DOHH2 (cell line): ENCODE data around the gene ZMIZ1.

Source experiments
- H3F3A ChIP-seq: fragments of 200-600 bp; sonication (generic), shearing (Covaris generic); 2 replicates; pipeline ENCODE4 v1.6.0; 2016; ENCODE audit warnings: antibody characterized with exemption, mild to moderate bottlenecking; ENCODE audit not compliant: control insufficient read depth, insufficient read depth
- H3K27ac ChIP-seq: fragments of 200-600 bp; sonication (generic); 2 replicates; pipeline ENCODE4 v1.5.1; 2014; ENCODE audit warnings: low read depth, mild to moderate bottlenecking, low read length, moderate library complexity
- H3K27me3 ChIP-seq: fragments of 200-600 bp; sonication (generic); 2 replicates; pipeline ENCODE4 v1.6.1; 2014; ENCODE audit warnings: mild to moderate bottlenecking, low read length, mixed read lengths; ENCODE audit not compliant: control insufficient read depth
- H3K36me3 ChIP-seq: fragments of 200-600 bp; sonication (generic); 2 replicates; pipeline ENCODE4 v1.6.1; 2014; ENCODE audit warnings: mild to moderate bottlenecking, low read length, moderate library complexity, mixed read lengths; ENCODE audit not compliant: control insufficient read depth
- H3K4me1 ChIP-seq: fragments of 200-600 bp; sonication (generic); 2 replicates; pipeline ENCODE4 v1.6.1; 2014; ENCODE audit warnings: mild to moderate bottlenecking, low read length, mixed read lengths; ENCODE audit not compliant: control insufficient read depth
- H3K4me2 ChIP-seq: fragments of 200-600 bp; sonication (generic); 2 replicates; pipeline ENCODE4 v1.6.0; 2014; ENCODE audit warnings: mild to moderate bottlenecking, low read length, moderate library complexity
- H3K4me3 ChIP-seq: fragments of 200-600 bp; sonication (generic); 2 replicates; pipeline ENCODE4 v1.5.1; 2014; ENCODE audit warnings: mild to moderate bottlenecking, low read length, mixed read lengths
- H3K79me2 ChIP-seq: fragments of 200-600 bp; sonication (generic); 2 replicates; pipeline ENCODE4 v1.6.1; 2014; ENCODE audit warnings: mild to moderate bottlenecking, low read length, mixed read lengths; ENCODE audit not compliant: control insufficient read depth
- H3K9me2 ChIP-seq: fragments of 200-600 bp; sonication (generic); replicated peaks from 2 replicates; pipeline ENCODE4 v1.6.1; 2014; ENCODE audit warnings: mild to moderate bottlenecking, low read length, mixed read lengths; ENCODE audit not compliant: control insufficient read depth
- H3K9me3 ChIP-seq: fragments of 200-600 bp; sonication (generic); 2 replicates; pipeline ENCODE4 v1.6.1; 2014; ENCODE audit warnings: antibody characterized with exemption, low read length, mixed read lengths; ENCODE audit not compliant: control insufficient read depth, insufficient read depth
- H4K20me1 ChIP-seq: fragments of 200-600 bp; sonication (generic); 2 replicates; pipeline ENCODE4 v1.6.0; 2014; ENCODE audit warnings: low read depth, mild to moderate bottlenecking, antibody characterized with exemption, low read length, moderate library complexity; ENCODE audit not compliant: control insufficient read depth, insufficient read depth
- EZH2phosphoT487 ChIP-seq: fragments of 200-600 bp; sonication (generic); IDR thresholded peaks from 2 replicates; pipeline ENCODE4 v1.6.1; 2017; ENCODE audit warnings: borderline replicate concordance, mild to moderate bottlenecking, antibody characterized with exemption, low read length, moderate library complexity, mixed read lengths
- TF ChIP-seq, protein P1 (sequence below): fragments of 200-600 bp; sonication (generic); IDR thresholded peaks from one replicate; pipeline ENCODE4 v1.5.1; 2014; ENCODE audit warnings: antibody characterized with exemption, mild to moderate bottlenecking, low read depth, low read length; ENCODE audit not compliant: poor library complexity, severe bottlenecking

The ZMIZ1 gene

DNA sequence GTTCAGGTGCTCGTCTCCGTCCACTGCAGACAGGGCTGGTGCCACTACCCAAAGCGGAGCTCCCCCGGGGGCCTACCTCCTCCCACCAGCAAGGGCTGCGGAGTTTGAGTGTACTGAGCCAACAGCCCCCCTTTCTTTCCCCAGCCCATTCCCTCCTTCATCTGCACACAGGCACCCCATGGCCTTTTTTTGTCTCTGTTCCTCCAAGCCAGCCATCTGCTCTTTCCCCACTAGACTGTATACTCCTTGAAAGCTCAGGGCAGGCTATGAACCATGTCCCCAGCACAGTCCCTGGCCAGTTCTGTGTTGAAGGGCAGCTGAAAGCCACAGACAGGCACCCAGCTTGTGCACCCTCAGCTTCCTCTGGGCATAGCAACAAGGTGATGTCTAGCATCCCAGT lies 99.4 kb downstream of the ZMIZ1 start:
- Histone ChIP-seq H3F3A (no peaks in the 10 kb centered on the region), H3K9me3 (no peaks in the 10 kb centered on the region), H3K4me2 (no peak overlapping the region), H3K9me2 (no peaks in the 10 kb centered on the region), H3K36me3 (no peaks in the 10 kb centered on the region), H3K79me2 (no peaks in the 10 kb centered on the region), H3K4me1 (no peaks in the 10 kb centered on the region), H4K20me1 (no peaks in the 10 kb centered on the region), H3K27me3 (peaks cover 7% of the 10 kb centered on the region; the same call in 1 of the 2 replicates), H3K4me3 (no peak overlapping the region), H3K27ac (no peak overlapping the region)
- TF ChIP-seq EZH2phosphoT487: no peak
- TF ChIP-seq, protein P1, sequence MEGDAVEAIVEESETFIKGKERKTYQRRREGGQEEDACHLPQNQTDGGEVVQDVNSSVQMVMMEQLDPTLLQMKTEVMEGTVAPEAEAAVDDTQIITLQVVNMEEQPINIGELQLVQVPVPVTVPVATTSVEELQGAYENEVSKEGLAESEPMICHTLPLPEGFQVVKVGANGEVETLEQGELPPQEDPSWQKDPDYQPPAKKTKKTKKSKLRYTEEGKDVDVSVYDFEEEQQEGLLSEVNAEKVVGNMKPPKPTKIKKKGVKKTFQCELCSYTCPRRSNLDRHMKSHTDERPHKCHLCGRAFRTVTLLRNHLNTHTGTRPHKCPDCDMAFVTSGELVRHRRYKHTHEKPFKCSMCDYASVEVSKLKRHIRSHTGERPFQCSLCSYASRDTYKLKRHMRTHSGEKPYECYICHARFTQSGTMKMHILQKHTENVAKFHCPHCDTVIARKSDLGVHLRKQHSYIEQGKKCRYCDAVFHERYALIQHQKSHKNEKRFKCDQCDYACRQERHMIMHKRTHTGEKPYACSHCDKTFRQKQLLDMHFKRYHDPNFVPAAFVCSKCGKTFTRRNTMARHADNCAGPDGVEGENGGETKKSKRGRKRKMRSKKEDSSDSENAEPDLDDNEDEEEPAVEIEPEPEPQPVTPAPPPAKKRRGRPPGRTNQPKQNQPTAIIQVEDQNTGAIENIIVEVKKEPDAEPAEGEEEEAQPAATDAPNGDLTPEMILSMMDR: no peak

DNA sequence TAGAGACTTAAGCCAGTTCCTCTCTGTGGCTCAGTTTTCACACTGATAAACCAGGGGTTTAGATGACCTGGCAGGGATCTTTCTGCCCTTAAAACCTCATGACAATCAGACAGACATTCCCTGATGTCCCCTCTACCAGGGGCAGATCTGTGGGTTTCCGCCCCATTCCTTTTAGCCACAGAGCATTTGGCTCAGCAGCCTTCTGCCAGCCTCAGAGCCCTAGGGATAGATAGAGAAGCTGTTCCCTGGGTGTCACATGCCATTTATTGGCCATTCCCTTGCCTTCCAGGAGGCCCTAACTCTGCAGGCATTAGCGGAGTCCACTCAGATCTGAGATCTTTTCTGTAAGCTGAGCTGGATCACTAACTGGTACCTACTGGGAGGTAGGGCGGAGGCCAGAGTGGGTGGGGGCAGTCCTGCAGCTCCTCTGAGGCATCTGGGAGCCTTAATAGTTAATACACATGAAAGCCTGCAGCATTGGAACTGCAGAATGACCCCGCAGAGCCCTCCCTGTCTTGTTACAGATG lies 101.5 kb downstream of the ZMIZ1 start:
- H3K27ac ChIP-seq: no peak overlapping the region
- no peaks in the 10 kb centered on the region for H3K36me3 ChIP-seq
- H3F3A ChIP-seq: no peaks in the 10 kb centered on the region
- H3K9me3 ChIP-seq: no peaks in the 10 kb centered on the region
- no peak overlapping the region for H3K4me2 ChIP-seq
- TF ChIP-seq, protein P1: no peak
- TF ChIP-seq EZH2phosphoT487: no peak
- no peaks in the 10 kb centered on the region for H3K9me2 ChIP-seq
- H3K27me3 ChIP-seq: peaks cover 7% of the 10 kb centered on the region; the same call in 1 of the 2 replicates
- H3K4me1 ChIP-seq: no peaks in the 10 kb centered on the region
- H4K20me1 ChIP-seq: no peaks in the 10 kb centered on the region
- no peak overlapping the region for H3K4me3 ChIP-seq
- H3K79me2 ChIP-seq: no peaks in the 10 kb centered on the region

DNA sequence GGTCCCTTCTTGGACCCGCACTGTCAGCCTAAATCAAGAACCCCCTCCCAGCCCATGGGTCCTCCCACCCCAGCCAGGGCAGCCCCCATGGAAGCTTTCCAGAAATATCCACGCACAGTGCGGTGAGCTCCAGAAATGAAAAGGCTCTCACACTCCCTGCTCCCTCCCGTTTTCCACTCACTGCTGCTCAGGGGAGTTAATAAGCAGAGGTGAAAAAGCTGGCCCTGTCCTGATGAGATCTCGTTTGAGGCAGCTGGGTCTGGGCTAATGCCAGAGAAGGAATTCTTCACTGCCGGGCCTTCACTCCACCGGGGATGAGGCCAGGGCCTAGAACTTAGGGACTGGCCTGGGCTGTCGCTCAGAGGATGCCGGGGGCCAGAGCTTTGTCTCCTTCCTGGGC lies 102.2 kb downstream of the ZMIZ1 start:
- Histone ChIP-seq H4K20me1 (no peaks in the 10 kb centered on the region), H3K4me3 (no peak overlapping the region), H3K79me2 (no peaks in the 10 kb centered on the region), H3K4me2 (no peak overlapping the region), H3K9me2 (no peaks in the 10 kb centered on the region), H3K9me3 (no peaks in the 10 kb centered on the region), H3K27ac (no peak overlapping the region), H3K36me3 (no peaks in the 10 kb centered on the region), H3F3A (no peaks in the 10 kb centered on the region), H3K27me3 (peaks cover 7% of the 10 kb centered on the region; the same call in 1 of the 2 replicates), H3K4me1 (no peaks in the 10 kb centered on the region)
- TF ChIP-seq EZH2phosphoT487: no peak
- TF ChIP-seq, protein P1: no peak

DNA sequence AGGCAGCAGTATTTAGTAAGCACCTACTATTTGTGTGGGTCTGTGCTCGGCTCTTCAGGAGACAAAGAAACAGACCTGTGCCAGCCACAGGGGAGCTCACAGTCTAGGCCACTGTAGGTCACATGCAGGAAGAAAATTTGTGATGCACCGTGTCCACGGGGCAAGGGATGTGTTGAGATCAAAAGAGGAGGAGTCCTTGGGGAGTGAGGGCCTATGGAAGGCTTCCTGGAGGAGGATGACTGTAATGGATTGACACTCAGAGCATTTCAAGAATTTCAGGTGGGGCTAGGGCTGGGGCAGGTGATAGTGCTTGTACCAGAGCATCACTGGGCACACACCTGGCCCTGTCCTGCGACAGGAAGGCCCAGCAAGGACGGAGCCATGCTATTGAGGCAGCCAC lies 102.7 kb downstream of the ZMIZ1 start:
- H3K36me3 ChIP-seq: no peaks in the 10 kb centered on the region
- H3K9me3 ChIP-seq: no peaks in the 10 kb centered on the region
- no peak overlapping the region for H3K27ac ChIP-seq
- H3K27me3 ChIP-seq: peaks cover 7% of the 10 kb centered on the region; the same call in 1 of the 2 replicates
- H3F3A ChIP-seq: no peaks in the 10 kb centered on the region
- no peaks in the 10 kb centered on the region for H3K9me2 ChIP-seq
- H3K4me1 ChIP-seq: peaks cover under 1% of the 10 kb centered on the region
- no peaks in the 10 kb centered on the region for H3K79me2 ChIP-seq
- H3K4me3 ChIP-seq: no peak overlapping the region
- TF ChIP-seq, protein P1: no peak
- no peak for TF ChIP-seq EZH2phosphoT487
- no peak overlapping the region for H3K4me2 ChIP-seq
- no peaks in the 10 kb centered on the region for H4K20me1 ChIP-seq
